ENCODE measurements around the gene ITPKC.
A peak's percentile ranks its signal among the peaks of the same experiment; 100 is the strongest.

The ITPKC gene

GRCh38 chr19:40690693-40691420 lies 26.1 kb upstream of the ITPKC start:
- peak; percentile 84 to 90 for DNase-seq

GRCh38 chr19:40691421-40692211 lies 25.3 kb upstream of the ITPKC start:
- DNase-seq = no peak

- no peak for DNase-seq
These were observed 24.7 kb upstream of the ITPKC start for GRCh38 chr19:40692212-40692551.

GRCh38 chr19:40693150-40693788 lies 23.6 kb upstream of the ITPKC start:
- DNase-seq = no peak

GRCh38 chr19:40693896-40694295 lies 23.0 kb upstream of the ITPKC start:
- no peak for DNase-seq

- no peak for DNase-seq
These were observed 21.0 kb upstream of the ITPKC start for GRCh38 chr19:40695881-40696280.

GRCh38 chr19:40697007-40697406 lies 19.9 kb upstream of the ITPKC start:
- DNase-seq = no peak

- DNase-seq = no peak
These were observed 16.8 kb upstream of the ITPKC start for GRCh38 chr19:40700083-40700482.

- no peak for DNase-seq
These were observed 15.2 kb upstream of the ITPKC start for GRCh38 chr19:40701758-40702157.

- DNase-seq = no peak
These were observed 14.4 kb upstream of the ITPKC start for GRCh38 chr19:40702337-40703012.

GRCh38 chr19:40703029-40703755 lies 13.7 kb upstream of the ITPKC start:
- DNase-seq = no peak

- no peak for DNase-seq
These were observed 12.2 kb upstream of the ITPKC start for GRCh38 chr19:40704491-40705361.

GRCh38 chr19:40705362-40705651 lies 11.6 kb upstream of the ITPKC start:
- DNase-seq = no peak

GRCh38 chr19:40705950-40706619 lies 10.8 kb upstream of the ITPKC start:
- DNase-seq = no peak

GRCh38 chr19:40707615-40708014 lies 9.3 kb upstream of the ITPKC start:
- no peak for DNase-seq

GRCh38 chr19:40709817-40710216 lies 7.1 kb upstream of the ITPKC start:
- DNase-seq = no peak

GRCh38 chr19:40713939-40714338 lies 3.0 kb upstream of the ITPKC start:
- DNase-seq = no peak

- peak; percentile 93 to 96 for DNase-seq
These were observed 2.2 kb upstream of the ITPKC start for GRCh38 chr19:40714441-40715299.

GRCh38 chr19:40716031-40716481 lies 856 bp upstream of the ITPKC start:
- DNase-seq = peak; percentile 28 to 66

- no peak for DNase-seq
These were observed 490 bp downstream of the ITPKC start for GRCh38 chr19:40717325-40717879.
